Measurements from ENCODE around the gene NUDT7. TPM values are rescaled to one million over a fixed set of nuclear protein-coding genes. Genes with fewer than 3 reads are reported as not detected.

NUDT7 gene
- total RNA-seq, 1 donor from 2014 or later = 7.9 TPM

DNA sequence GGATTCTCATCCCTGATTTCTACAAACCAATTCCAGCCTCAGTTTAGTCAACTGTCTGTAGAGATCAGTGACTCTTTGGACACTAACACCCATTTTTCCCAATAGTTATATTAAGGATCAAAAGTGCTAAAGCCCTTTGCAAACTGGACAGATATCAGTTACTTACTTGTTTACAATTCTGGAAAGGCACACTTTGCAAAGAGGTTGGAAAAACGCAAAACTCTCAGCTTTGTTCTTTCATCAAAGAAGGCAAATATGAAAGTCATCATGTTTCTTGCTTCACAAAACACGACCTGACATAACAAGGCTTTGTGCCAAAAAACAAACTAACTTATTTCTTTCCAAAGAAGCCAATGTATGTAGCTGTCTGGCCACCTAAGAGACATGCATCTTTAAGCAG is 39.9 kb downstream of the NUDT7 start:
- TF ChIP-seq, protein P1, sequence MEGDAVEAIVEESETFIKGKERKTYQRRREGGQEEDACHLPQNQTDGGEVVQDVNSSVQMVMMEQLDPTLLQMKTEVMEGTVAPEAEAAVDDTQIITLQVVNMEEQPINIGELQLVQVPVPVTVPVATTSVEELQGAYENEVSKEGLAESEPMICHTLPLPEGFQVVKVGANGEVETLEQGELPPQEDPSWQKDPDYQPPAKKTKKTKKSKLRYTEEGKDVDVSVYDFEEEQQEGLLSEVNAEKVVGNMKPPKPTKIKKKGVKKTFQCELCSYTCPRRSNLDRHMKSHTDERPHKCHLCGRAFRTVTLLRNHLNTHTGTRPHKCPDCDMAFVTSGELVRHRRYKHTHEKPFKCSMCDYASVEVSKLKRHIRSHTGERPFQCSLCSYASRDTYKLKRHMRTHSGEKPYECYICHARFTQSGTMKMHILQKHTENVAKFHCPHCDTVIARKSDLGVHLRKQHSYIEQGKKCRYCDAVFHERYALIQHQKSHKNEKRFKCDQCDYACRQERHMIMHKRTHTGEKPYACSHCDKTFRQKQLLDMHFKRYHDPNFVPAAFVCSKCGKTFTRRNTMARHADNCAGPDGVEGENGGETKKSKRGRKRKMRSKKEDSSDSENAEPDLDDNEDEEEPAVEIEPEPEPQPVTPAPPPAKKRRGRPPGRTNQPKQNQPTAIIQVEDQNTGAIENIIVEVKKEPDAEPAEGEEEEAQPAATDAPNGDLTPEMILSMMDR (IDR thresholded peaks at IDR 0.05; ENCODE audit: unreplicated experiment) = no peak
- Mint-ChIP-seq H3K36me3 (ENCODE audit: low read depth, unreplicated experiment) (no peaks in the 10 kb centered on the region), H3K4me3 (ENCODE audit: unreplicated experiment) (no peak overlapping the region), H3K27me3 (ENCODE audit: unreplicated experiment) (peaks cover 1% of the 10 kb centered on the region), H3K9me3 (ENCODE audit: unreplicated experiment) (no peaks in the 10 kb centered on the region), H3K27ac (ENCODE audit: unreplicated experiment) (no peak overlapping the region), H3K4me1 (ENCODE audit: unreplicated experiment) (no peaks in the 10 kb centered on the region)
- DNase-seq (ENCODE audit: low spot score) = no peak

DNA sequence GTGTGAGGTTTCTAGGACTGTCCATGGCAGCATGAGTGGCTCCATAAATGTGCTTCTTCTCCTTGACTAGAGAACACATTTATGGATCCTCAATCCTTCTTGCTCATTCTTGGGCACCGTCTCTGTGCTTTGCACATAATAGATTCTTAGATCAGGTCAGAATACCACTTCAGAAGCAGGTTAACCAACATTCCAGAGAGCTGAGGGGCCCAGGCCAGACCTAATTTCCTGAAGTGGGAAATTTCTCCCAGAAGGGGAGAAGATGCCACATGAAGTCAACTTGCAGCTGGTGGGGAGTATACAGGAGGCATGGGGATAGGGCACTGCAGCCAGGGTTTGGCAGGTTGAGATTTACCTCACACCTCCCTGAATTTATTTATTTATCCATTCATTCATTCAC is 41.7 kb downstream of the NUDT7 start:
- Mint-ChIP-seq H3K27me3 (ENCODE audit: unreplicated experiment) (peaks cover 1% of the 10 kb centered on the region), H3K4me1 (ENCODE audit: unreplicated experiment) (no peaks in the 10 kb centered on the region), H3K4me3 (ENCODE audit: unreplicated experiment) (no peak overlapping the region), H3K36me3 (ENCODE audit: low read depth, unreplicated experiment) (no peaks in the 10 kb centered on the region), H3K9me3 (ENCODE audit: unreplicated experiment) (no peaks in the 10 kb centered on the region), H3K27ac (ENCODE audit: unreplicated experiment) (no peak overlapping the region)
- DNase-seq (ENCODE audit: low spot score) = no peak
- TF ChIP-seq, protein P1 (IDR thresholded peaks at IDR 0.05; ENCODE audit: unreplicated experiment) = no peak

DNA sequence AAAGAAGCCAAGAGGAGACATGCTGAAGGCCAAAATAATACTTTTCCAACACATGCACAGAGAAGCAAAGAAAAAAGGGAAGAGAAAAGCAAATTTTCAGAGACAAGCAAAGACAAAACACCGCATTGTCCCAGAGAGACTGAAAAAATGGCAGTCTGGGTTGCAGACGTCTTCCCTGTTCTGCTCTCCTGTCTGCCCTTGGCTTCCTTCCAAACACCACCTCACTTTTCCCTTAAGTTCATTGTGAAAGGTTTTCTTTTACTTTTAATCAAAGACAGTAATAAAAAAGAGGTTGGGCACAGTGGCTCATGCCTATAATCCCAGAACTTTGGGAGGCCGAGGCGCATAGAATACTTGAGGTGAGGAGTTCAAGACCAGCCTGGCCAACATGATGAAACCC is 44.9 kb downstream of the NUDT7 start:
- no peaks in the 10 kb centered on the region for H3K4me1 Mint-ChIP-seq (ENCODE audit: unreplicated experiment)
- TF ChIP-seq, protein P1 (IDR thresholded peaks at IDR 0.05; ENCODE audit: unreplicated experiment) = no peak
- DNase-seq (ENCODE audit: low spot score) = no peak
- no peak overlapping the region for H3K27ac Mint-ChIP-seq (ENCODE audit: unreplicated experiment)
- H3K4me3 Mint-ChIP-seq (ENCODE audit: unreplicated experiment) = no peak overlapping the region
- no peaks in the 10 kb centered on the region for H3K36me3 Mint-ChIP-seq (ENCODE audit: low read depth, unreplicated experiment)
- H3K9me3 Mint-ChIP-seq (ENCODE audit: unreplicated experiment) = no peaks in the 10 kb centered on the region
- H3K27me3 Mint-ChIP-seq (ENCODE audit: unreplicated experiment) = peaks cover 1% of the 10 kb centered on the region

DNA sequence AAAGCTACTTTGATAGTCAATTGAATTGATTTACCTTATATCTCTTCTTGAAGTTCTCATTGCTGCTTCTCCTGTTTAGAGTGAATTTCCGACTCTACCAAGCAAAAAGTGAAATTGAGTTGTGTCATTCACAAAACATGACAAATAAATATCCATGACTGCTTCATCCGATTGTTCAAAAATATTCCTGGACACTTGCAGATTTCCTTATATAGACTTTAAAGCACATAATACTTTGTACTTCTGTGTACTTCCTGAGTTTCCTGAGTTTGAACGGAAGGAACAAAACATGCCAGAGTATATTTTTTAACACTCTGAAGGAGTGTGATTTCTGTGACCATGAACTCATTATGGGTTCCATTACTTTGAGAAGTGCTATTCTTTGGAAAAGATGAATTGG is 45.5 kb downstream of the NUDT7 start:
- no peaks in the 10 kb centered on the region for H3K9me3 Mint-ChIP-seq (ENCODE audit: unreplicated experiment)
- H3K4me1 Mint-ChIP-seq (ENCODE audit: unreplicated experiment) = no peaks in the 10 kb centered on the region
- TF ChIP-seq, protein P1 (IDR thresholded peaks at IDR 0.05; ENCODE audit: unreplicated experiment) = no peak
- no peaks in the 10 kb centered on the region for H3K36me3 Mint-ChIP-seq (ENCODE audit: low read depth, unreplicated experiment)
- no peak overlapping the region for H3K4me3 Mint-ChIP-seq (ENCODE audit: unreplicated experiment)
- H3K27me3 Mint-ChIP-seq (ENCODE audit: unreplicated experiment) = peaks cover 1% of the 10 kb centered on the region
- DNase-seq (ENCODE audit: low spot score) = no peak
- H3K27ac Mint-ChIP-seq (ENCODE audit: unreplicated experiment) = no peak overlapping the region

DNA sequence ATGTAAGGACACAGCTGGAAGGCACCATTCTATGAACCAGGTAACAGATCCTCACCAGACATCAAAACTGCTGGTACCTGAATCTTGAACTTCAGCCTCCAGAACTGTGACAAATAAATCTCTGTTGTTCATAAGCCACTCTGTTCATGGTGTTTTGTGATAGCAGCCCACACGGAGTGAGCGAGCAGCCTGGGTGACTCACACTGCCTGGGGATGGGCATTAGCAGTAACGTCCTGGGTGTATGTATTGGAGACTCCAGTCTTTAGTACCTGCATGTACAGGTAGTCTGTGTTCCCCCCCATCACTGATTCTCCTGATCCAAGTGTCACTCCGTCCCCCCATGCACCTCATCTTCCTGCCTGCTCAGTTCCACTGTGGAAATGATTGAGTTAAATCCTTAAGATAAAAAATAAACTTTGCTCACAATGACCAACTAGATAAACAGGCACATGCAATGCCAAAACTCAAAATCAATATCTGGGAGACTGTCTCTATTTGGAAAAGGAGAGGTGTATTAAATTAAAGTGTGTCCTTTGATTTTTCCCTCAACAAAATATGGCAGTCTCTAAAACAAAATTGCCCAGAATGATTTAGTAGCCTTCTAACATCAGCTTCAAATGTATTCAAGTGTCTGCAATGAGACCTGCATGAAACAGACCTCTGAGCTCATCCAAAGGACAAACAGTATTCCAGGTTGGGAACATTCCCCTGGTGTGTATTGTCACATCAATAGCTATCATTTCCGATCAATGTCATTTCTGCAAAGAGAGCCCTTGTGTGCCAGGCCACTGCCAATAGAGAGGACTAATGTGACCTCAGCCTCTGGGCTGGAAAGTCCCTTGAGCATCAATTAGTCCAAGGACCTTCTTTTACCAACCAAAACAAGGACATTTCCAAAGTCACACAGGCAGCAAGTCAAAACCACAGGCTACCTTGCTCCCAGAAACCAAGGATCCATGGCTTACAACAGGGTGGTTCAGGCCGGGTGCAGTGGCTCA is 53.9 kb downstream of the NUDT7 start:
- TF ChIP-seq, protein P1 (IDR thresholded peaks at IDR 0.05; ENCODE audit: unreplicated experiment) = no peak
- Mint-ChIP-seq H3K27me3 (ENCODE audit: unreplicated experiment) (peaks cover 2% of the 10 kb centered on the region), H3K36me3 (ENCODE audit: low read depth, unreplicated experiment) (no peaks in the 10 kb centered on the region), H3K4me3 (ENCODE audit: unreplicated experiment) (no peak overlapping the region), H3K4me1 (ENCODE audit: unreplicated experiment) (no peaks in the 10 kb centered on the region), H3K9me3 (ENCODE audit: unreplicated experiment) (no peaks in the 10 kb centered on the region), H3K27ac (ENCODE audit: unreplicated experiment) (no peak overlapping the region)
- DNase-seq (ENCODE audit: low spot score) = no peak

All from endothelial cell (in vitro differentiated cells).